Keratinocyte (primary cell): ENCODE measurements around the gene IGSF8. TPM values are rescaled to one million over a fixed set of nuclear protein-coding genes. Genes with fewer than 3 reads are reported as not detected.

Source experiments
- DNase-seq: peaks from one replicate; pipeline ENCODE4 v3.0.0-alpha.2; 2011; ENCODE audit warnings: low read depth, missing footprints, low spot score
- FAIRE-seq: peaks from 2 replicates; lab custom pipeline; 2011; peaks lifted over from hg19 to GRCh38; lab: Jason Lieb, UNC
- H2AFZ ChIP-seq: 2 replicates; pipeline ENCODE4 v1.6.0; 2012; ENCODE audit warnings: low read length, control low read depth, inconsistent platforms; ENCODE audit not compliant: control insufficient read depth
- H3K27ac ChIP-seq: 2 replicates; pipeline ENCODE4 v1.5.1; 2011; ENCODE audit warnings: low read length; ENCODE audit not compliant: control insufficient read depth, insufficient read depth
- H3K27me3 ChIP-seq: 3 replicates; pipeline ENCODE4 v1.6.0; 2011; ENCODE audit warnings: low read length; ENCODE audit not compliant: control insufficient read depth, insufficient read depth; ENCODE audit errors: extremely low read depth
- H3K36me3 ChIP-seq, 2 experiments: 2 replicates in 1 of 2; 3 replicates in 1 of 2; pipeline ENCODE4 v1.5.1; 2011; ENCODE audit warnings: low read length in 2 of 2, mild to moderate bottlenecking in 1 of 2; ENCODE audit not compliant: control insufficient read depth in 2 of 2, insufficient read depth in 2 of 2; ENCODE audit errors: extremely low read depth in 1 of 2
- H3K4me1 ChIP-seq: 3 replicates; pipeline ENCODE4 v1.5.1; 2011; ENCODE audit warnings: low read length; ENCODE audit not compliant: control insufficient read depth, insufficient read depth; ENCODE audit errors: extremely low read depth
- H3K4me2 ChIP-seq: 3 replicates; pipeline ENCODE4 v1.6.0; 2011; ENCODE audit warnings: low read depth, low read length; ENCODE audit not compliant: control insufficient read depth, insufficient read depth; ENCODE audit errors: extremely low read depth
- H3K4me3 ChIP-seq, 3 experiments: fragments of 200-600 bp in 1 of 3; sonication (generic) in 1 of 3; 2 replicates in 2 of 3; 3 replicates in 1 of 3; pipeline ENCODE4 v1.5.1; 2011 to 2016; ENCODE audit warnings: low read length in 3 of 3, mild to moderate bottlenecking in 3 of 3, control low read depth in 2 of 3, inconsistent platforms in 1 of 3, low read depth in 1 of 3, mixed read lengths in 1 of 3, mixed run types in 1 of 3, moderate library complexity in 1 of 3; ENCODE audit not compliant: control insufficient read depth in 2 of 3, insufficient read depth in 2 of 3; ENCODE audit errors: extremely low read depth in 1 of 3
- H3K79me2 ChIP-seq: 2 replicates; pipeline ENCODE4 v1.6.0; 2012; ENCODE audit warnings: low read length; ENCODE audit not compliant: control insufficient read depth, insufficient read depth
- H3K9ac ChIP-seq: 3 replicates; pipeline ENCODE4 v1.6.0; 2011; ENCODE audit warnings: low read length; ENCODE audit not compliant: control insufficient read depth, insufficient read depth; ENCODE audit errors: extremely low read depth
- H3K9me1 ChIP-seq: 3 replicates; pipeline ENCODE4 v1.6.0; 2011; ENCODE audit warnings: low read length; ENCODE audit not compliant: control insufficient read depth, insufficient read depth; ENCODE audit errors: extremely low read depth
- H3K9me3 ChIP-seq: 2 replicates; pipeline ENCODE4 v1.5.1; 2012; ENCODE audit warnings: low read depth, low read length; ENCODE audit not compliant: control insufficient read depth
- H4K20me1 ChIP-seq: 3 replicates; pipeline ENCODE4 v1.6.0; 2011; ENCODE audit warnings: low read length; ENCODE audit not compliant: control insufficient read depth, insufficient read depth; ENCODE audit errors: extremely low read depth
- EZH2 ChIP-seq: IDR thresholded peaks from one replicate; pipeline ENCODE4 v1.6.1; 2012; ENCODE audit warnings: inconsistent platforms, mild to moderate bottlenecking, low read length, moderate library complexity
- dilution Hi-C: fragments of 300-500 bp; cut with MboI; formaldehyde crosslinking; loops from one replicate; pipeline ENCODE4 v1.7.0; 2020; ENCODE audit warnings: low sequenced_read_pairs; ENCODE audit not compliant: extremely low pct_ligation_motif_present
- polyA plus RNA-seq, 5 experiments: library from polyadenylated mRNA; depleted of rRNA in 3 of 5; stranded (reverse) in 3 of 5; stranded (forward) in 1 of 5; unstranded in 1 of 5; fragments of >200 nt; gene quantifications; 1 replicate in 1 of 5; 2 replicates in 3 of 5; 3 replicates in 1 of 5; pipeline versions ENCODE4 v1.2.1 to v1.2.3, GENCODE V29; 2011 to 2012; ENCODE audit warnings: missing spikeins in 2 of 5, low read depth in 1 of 5, low replicate concordance in 1 of 5
- TF ChIP-seq, protein P1 (sequence below), 3 experiments: IDR thresholded peaks in 1 of 3; conservative IDR thresholded peaks in 1 of 3; optimal IDR thresholded peaks in 1 of 3; 2 replicates in 2 of 3; 3 replicates in 1 of 3; pipeline versions ENCODE3 to v1.5.1; 2011; ENCODE audit warnings: low read length in 3 of 3, mild to moderate bottlenecking in 3 of 3, moderate library complexity in 2 of 3, control low read depth in 1 of 3, inconsistent platforms in 1 of 3; ENCODE audit not compliant: insufficient read depth in 2 of 3; ENCODE audit errors: extremely low read depth in 1 of 3

Gene IGSF8
- polyA plus RNA-seq, 1 donor (not counting 4 experiments of a cell fraction or from before 2014, with no cell fraction given) = 16.5 TPM

DNA sequence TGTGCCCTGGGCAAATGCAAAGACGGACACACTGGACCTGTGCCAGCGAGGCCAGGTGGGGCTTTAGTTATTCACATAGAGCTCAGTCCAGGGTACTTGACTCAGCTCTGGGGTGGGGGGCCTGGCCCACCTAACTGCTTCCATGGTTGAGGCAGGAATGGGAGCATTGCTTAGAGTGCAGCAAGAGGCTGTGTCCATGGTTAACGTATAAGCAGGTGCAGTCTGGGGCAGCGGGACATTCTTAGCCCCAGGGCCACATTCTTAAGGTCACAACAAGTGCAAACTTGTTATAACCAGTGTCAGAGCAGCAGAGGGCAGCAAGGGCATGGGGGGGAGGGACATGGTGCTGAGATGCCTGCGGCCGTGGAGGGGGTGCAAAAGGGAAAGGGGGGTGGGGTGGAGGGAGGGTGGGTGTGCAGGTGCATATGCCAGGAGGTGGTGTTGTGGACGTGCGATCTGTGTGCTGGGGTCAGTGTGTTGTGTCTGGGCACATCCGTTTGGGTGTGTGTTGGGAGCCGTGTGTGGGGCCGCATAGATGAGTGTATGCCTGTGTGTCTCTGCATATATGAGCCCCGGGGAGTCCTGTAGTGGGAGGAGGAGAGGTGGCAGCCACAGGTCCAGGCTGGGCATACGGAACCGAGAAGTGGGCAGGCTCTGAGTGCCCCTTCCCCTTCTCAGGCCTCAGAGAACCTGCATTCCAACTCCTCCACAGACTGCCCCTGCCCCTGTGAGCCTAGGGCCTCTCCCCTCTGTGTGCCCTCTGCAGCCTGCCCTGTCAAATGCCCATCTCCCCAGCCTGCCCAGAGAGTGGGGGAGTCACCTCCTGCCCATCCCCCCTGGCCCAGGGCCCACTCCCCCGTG lies 36.8 kb downstream of the IGSF8 start:
- peaks cover 31% of the 10 kb centered on the region for H3K27me3 ChIP-seq
- FAIRE-seq (no peak), DNase-seq (no peak)
- H3K9ac ChIP-seq = no peak overlapping the region
- no peak overlapping the region for H3K4me2 ChIP-seq
- no peak overlapping the region for H2AFZ ChIP-seq
- peaks cover 3% of the 10 kb centered on the region for H3K4me1 ChIP-seq
- TF ChIP-seq EZH2 = no peak
- TF ChIP-seq, protein P1, sequence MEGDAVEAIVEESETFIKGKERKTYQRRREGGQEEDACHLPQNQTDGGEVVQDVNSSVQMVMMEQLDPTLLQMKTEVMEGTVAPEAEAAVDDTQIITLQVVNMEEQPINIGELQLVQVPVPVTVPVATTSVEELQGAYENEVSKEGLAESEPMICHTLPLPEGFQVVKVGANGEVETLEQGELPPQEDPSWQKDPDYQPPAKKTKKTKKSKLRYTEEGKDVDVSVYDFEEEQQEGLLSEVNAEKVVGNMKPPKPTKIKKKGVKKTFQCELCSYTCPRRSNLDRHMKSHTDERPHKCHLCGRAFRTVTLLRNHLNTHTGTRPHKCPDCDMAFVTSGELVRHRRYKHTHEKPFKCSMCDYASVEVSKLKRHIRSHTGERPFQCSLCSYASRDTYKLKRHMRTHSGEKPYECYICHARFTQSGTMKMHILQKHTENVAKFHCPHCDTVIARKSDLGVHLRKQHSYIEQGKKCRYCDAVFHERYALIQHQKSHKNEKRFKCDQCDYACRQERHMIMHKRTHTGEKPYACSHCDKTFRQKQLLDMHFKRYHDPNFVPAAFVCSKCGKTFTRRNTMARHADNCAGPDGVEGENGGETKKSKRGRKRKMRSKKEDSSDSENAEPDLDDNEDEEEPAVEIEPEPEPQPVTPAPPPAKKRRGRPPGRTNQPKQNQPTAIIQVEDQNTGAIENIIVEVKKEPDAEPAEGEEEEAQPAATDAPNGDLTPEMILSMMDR (optimal IDR thresholded peaks at IDR 0.05 in 1 of 3, IDR thresholded peaks at IDR 0.05 in 1 of 3, conservative IDR thresholded peaks at IDR 0.05 in 1 of 3; ENCODE audit: extremely low read depth in 1 of 3, insufficient read depth in 2 of 3, low read length in 3 of 3) = peak in 1 of 3 experiments; percentile 2
- no peaks in the 10 kb centered on the region for H4K20me1 ChIP-seq
- H3K36me3 ChIP-seq = no peaks in the 10 kb centered on the region
- H3K79me2 ChIP-seq = no peaks in the 10 kb centered on the region
- dilution Hi-C loops = no loop called here
- H3K27ac ChIP-seq = no peak overlapping the region
- H3K9me1 ChIP-seq = no peaks in the 10 kb centered on the region
- H3K4me3 ChIP-seq = no peak overlapping the region
- no peaks in the 10 kb centered on the region for H3K9me3 ChIP-seq

DNA sequence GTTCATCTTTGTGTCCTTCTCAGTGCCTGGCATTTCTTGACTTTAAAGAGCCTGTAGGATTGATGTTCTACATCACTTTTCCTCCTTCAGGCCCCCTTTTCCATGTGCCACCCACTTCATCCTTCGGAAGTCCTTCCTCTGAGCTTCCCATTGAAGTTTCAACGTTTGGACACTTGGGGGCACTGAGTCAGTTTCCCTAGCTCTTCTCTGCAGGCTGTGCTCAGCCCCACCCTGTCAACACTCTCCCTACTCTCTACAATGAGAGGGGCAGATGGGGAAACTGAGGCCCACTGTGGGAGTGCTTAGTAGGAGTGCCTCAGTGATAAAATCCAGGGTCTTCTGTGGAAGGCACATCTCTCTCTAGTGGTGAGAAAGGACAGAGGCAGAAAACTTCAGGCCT lies 40.3 kb downstream of the IGSF8 start:
- FAIRE-seq = no peak
- H3K9me3 ChIP-seq = no peaks in the 10 kb centered on the region
- dilution Hi-C loops = no loop called here

More for the DNA sequence above, 40.3 kb downstream of the IGSF8 start:
- Histone ChIP-seq H3K36me3 (no peaks in the 10 kb centered on the region), H3K9me1 (no peaks in the 10 kb centered on the region), H3K9ac (no peak overlapping the region), H2AFZ (no peak overlapping the region), H3K4me1 (peaks cover 3% of the 10 kb centered on the region), H3K79me2 (no peaks in the 10 kb centered on the region), H4K20me1 (no peaks in the 10 kb centered on the region), H3K27me3 (peaks cover 37% of the 10 kb centered on the region), H3K27ac (no peak overlapping the region), H3K4me3 (no peak overlapping the region), H3K4me2 (no peak overlapping the region)
- DNase-seq = no peak
- TF ChIP-seq, protein P1 (optimal IDR thresholded peaks at IDR 0.05 in 1 of 3, IDR thresholded peaks at IDR 0.05 in 1 of 3, conservative IDR thresholded peaks at IDR 0.05 in 1 of 3; ENCODE audit: extremely low read depth in 1 of 3, insufficient read depth in 2 of 3, low read length in 3 of 3) = peak in 2 of 3 experiments; percentile 33 to 44
- no peak for TF ChIP-seq EZH2
